H1 (cell line): ENCODE data around the gene CNOT10. TPM values are rescaled to one million over a fixed set of nuclear protein-coding genes. Genes with fewer than 3 reads are reported as not detected.

ENCODE experiments used
- CTCF ChIA-PET: fragments of 300-600 bp; sonication (Branson Sonifier 250); formaldehyde crosslinking; loops from one replicate; lab custom pipeline; 2021; ENCODE audit not compliant: partially characterized antibody; lab: Charles Lee
- POLR2A ChIA-PET: fragments of 300-600 bp; sonication (Branson Sonifier 250); formaldehyde crosslinking; loops from one replicate; lab custom pipeline; 2021; ENCODE audit warnings: inconsistent platforms; ENCODE audit not compliant: partially characterized antibody; lab: Charles Lee
- DNase-seq, 2 experiments: peaks; one replicate each; pipeline versions ENCODE4 v3.0.0 to v3.0.0-alpha.2; 2010 to 2022; ENCODE audit warnings: low spot score in 2 of 2, low read depth in 1 of 2, mixed read lengths in 1 of 2
- FAIRE-seq: peaks from 2 replicates; lab custom pipeline; 2011; peaks lifted over from hg19 to GRCh38; lab: Jason Lieb, UNC
- H2AFZ ChIP-seq: 2 replicates; pipeline ENCODE4 v1.8.1; 2012; ENCODE audit warnings: low read length, inconsistent platforms
- H2AK5ac ChIP-seq: 2 replicates; pipeline ENCODE4 v1.6.1; 2013; ENCODE audit warnings: low read depth, low read length
- H2BK120ac ChIP-seq: replicated peaks from 2 replicates; pipeline ENCODE3; 2013; ENCODE audit warnings: low read depth, low read length, inconsistent platforms
- H2BK12ac ChIP-seq: 2 replicates; pipeline ENCODE4 v1.6.1; 2013; ENCODE audit warnings: low read depth, low read length
- H2BK15ac ChIP-seq: 2 replicates; pipeline ENCODE4 v1.6.1; 2013; ENCODE audit warnings: low read length
- H2BK20ac ChIP-seq: 2 replicates; pipeline ENCODE4 v1.6.1; 2013; ENCODE audit warnings: low read length
- H2BK5ac ChIP-seq: 2 replicates; pipeline ENCODE4 v1.6.1; 2013; ENCODE audit warnings: low read depth, low read length
- H3K14ac ChIP-seq: 2 replicates; pipeline ENCODE4 v1.6.1; 2013; ENCODE audit warnings: inconsistent platforms; ENCODE audit not compliant: insufficient read length
- H3K18ac ChIP-seq: 2 replicates; pipeline ENCODE4 v1.6.1; 2013; ENCODE audit warnings: low read length; ENCODE audit errors: extremely low read depth
- H3K23ac ChIP-seq: 2 replicates; pipeline ENCODE4 v1.6.1; 2013; ENCODE audit warnings: inconsistent platforms; ENCODE audit not compliant: insufficient read length
- H3K23me2 ChIP-seq: 2 replicates; pipeline ENCODE4 v1.6.1; 2013; ENCODE audit warnings: low read depth, low read length
- H3K27ac ChIP-seq: 2 replicates; pipeline ENCODE4 v1.6.1; 2011; ENCODE audit warnings: low read depth, low read length, inconsistent platforms
- H3K27me3 ChIP-seq, 4 experiments: replicated peaks in 1 of 4; 1 replicate in 1 of 4; 2 replicates in 3 of 4; pipeline versions ENCODE4 v1.6.1 to v1.8.1; 2011 to 2013; ENCODE audit warnings: low read length in 3 of 4, mild to moderate bottlenecking in 3 of 4, inconsistent platforms in 2 of 4, mixed read lengths in 2 of 4, moderate library complexity in 1 of 4; ENCODE audit not compliant: control insufficient read depth in 3 of 4, insufficient read depth in 3 of 4; ENCODE audit errors: extremely low read depth in 1 of 4
- H3K36me3 ChIP-seq, 4 experiments: 2 replicates each; pipeline versions ENCODE4 v1.6.1 to v1.8.1; 2011 to 2013; ENCODE audit warnings: mild to moderate bottlenecking in 4 of 4, low read length in 3 of 4, moderate library complexity in 2 of 4, control low read depth in 1 of 4, inconsistent platforms in 1 of 4; ENCODE audit not compliant: insufficient read depth in 4 of 4, control insufficient read depth in 2 of 4
- H3K4ac ChIP-seq: replicated peaks from 2 replicates; pipeline ENCODE3; 2013; ENCODE audit warnings: low read length, low read depth, mixed read lengths, inconsistent platforms; ENCODE audit not compliant: insufficient read length
- H3K4me1 ChIP-seq, 4 experiments: replicated peaks in 1 of 4; 1 replicate in 1 of 4; 2 replicates in 3 of 4; pipeline versions ENCODE4 v1.6.1 to v1.8.1; 2011 to 2013; ENCODE audit warnings: low read length in 3 of 4, inconsistent platforms in 2 of 4, mixed read lengths in 1 of 4; ENCODE audit not compliant: insufficient read depth in 4 of 4, control insufficient read depth in 3 of 4
- H3K4me2 ChIP-seq, 2 experiments: 2 replicates each; pipeline versions ENCODE4 v1.6.1 to v1.8.1; 2011 to 2013; ENCODE audit warnings: low read depth in 2 of 2, low read length in 2 of 2, control low read depth in 1 of 2, inconsistent platforms in 1 of 2, mild to moderate bottlenecking in 1 of 2; ENCODE audit not compliant: insufficient read depth in 1 of 2
- H3K4me3 ChIP-seq, 4 experiments: fragments of 200-600, 300-600 bp in 1 of 4; sonication (generic), shearing (Covaris generic), sonication (Bioruptor Twin) in 1 of 4; 2 replicates each; pipeline versions ENCODE4 v1.5.1 to v1.8.1; 2011 to 2016; ENCODE audit warnings: low read length in 4 of 4, low read depth in 3 of 4, control low read depth in 2 of 4, inconsistent platforms in 2 of 4, mild to moderate bottlenecking in 2 of 4, mixed read lengths in 1 of 4, moderate library complexity in 1 of 4; ENCODE audit not compliant: insufficient read depth in 2 of 4; ENCODE audit errors: extremely low read depth in 1 of 4
- H3K56ac ChIP-seq: replicated peaks from 2 replicates; pipeline ENCODE3; 2013; ENCODE audit warnings: low read depth, mild to moderate bottlenecking, mixed read lengths, low read length, inconsistent platforms; ENCODE audit not compliant: insufficient read length
- H3K79me1 ChIP-seq: 2 replicates; pipeline ENCODE4 v1.6.1; 2013; ENCODE audit warnings: low read depth, low read length, control low read depth
- H3K79me2 ChIP-seq, 2 experiments: 2 replicates each; pipeline versions ENCODE4 v1.6.1 to v1.8.1; 2012 to 2013; ENCODE audit warnings: low read length in 2 of 2, mild to moderate bottlenecking in 2 of 2, inconsistent platforms in 1 of 2; ENCODE audit not compliant: insufficient read depth in 2 of 2, control insufficient read depth in 1 of 2
- H3K9ac ChIP-seq, 4 experiments: replicated peaks in 1 of 4; 1 replicate in 1 of 4; 2 replicates in 3 of 4; pipeline versions ENCODE4 v1.6.1 to v1.8.1; 2011 to 2013; ENCODE audit warnings: low read depth in 3 of 4, low read length in 3 of 4, control low read depth in 2 of 4, mild to moderate bottlenecking in 2 of 4, moderate library complexity in 2 of 4, inconsistent platforms in 1 of 4; ENCODE audit errors: extremely low read depth in 1 of 4
- H3K9me3 ChIP-seq, 2 experiments: 2 replicates each; pipeline versions ENCODE4 v1.6.1 to v1.8.1; 2012 to 2013; ENCODE audit warnings: mild to moderate bottlenecking in 2 of 2, moderate library complexity in 2 of 2, control low read depth in 1 of 2, inconsistent platforms in 1 of 2, low read depth in 1 of 2, low read length in 1 of 2, mixed read lengths in 1 of 2; ENCODE audit not compliant: insufficient read depth in 2 of 2
- H4K20me1 ChIP-seq, 2 experiments: replicated peaks in 1 of 2; 2 replicates each; pipeline versions ENCODE3 to v1.8.1; 2011 to 2013; ENCODE audit warnings: inconsistent platforms in 2 of 2, low read length in 2 of 2, mild to moderate bottlenecking in 1 of 2; ENCODE audit not compliant: insufficient read depth in 2 of 2, control insufficient read depth in 1 of 2
- H4K5ac ChIP-seq: 2 replicates; pipeline ENCODE4 v1.6.1; 2013; ENCODE audit warnings: low read length, low read depth, mixed read lengths, inconsistent platforms; ENCODE audit not compliant: insufficient read length
- H4K8ac ChIP-seq: 2 replicates; pipeline ENCODE4 v1.8.0; 2013; ENCODE audit warnings: mild to moderate bottlenecking, moderate library complexity, low read length, inconsistent platforms; ENCODE audit not compliant: insufficient read depth; ENCODE audit errors: extremely low read depth
- H4K91ac ChIP-seq: replicated peaks from 2 replicates; pipeline ENCODE3; 2013; ENCODE audit warnings: low read length, mixed read lengths, inconsistent platforms; ENCODE audit not compliant: insufficient read length
- BACH1 ChIP-seq: IDR thresholded peaks from 2 replicates; pipeline ENCODE4 v1.6.1; 2012; ENCODE audit warnings: low read length, improper control_type of control experiment
- CTBP2 ChIP-seq: IDR thresholded peaks from 2 replicates; pipeline ENCODE4 v1.7.0; 2011; ENCODE audit warnings: borderline replicate concordance, mild to moderate bottlenecking, moderate library complexity, mixed read lengths, low read length; ENCODE audit not compliant: insufficient read depth, insufficient read length
- GTF2F1 ChIP-seq: IDR thresholded peaks from 2 replicates; pipeline ENCODE4 v1.6.1; 2012; ENCODE audit warnings: low read depth, low read length, improper control_type of control experiment, borderline replicate concordance
- POLR2AphosphoS5 ChIP-seq: IDR thresholded peaks from 2 replicates; pipeline ENCODE4 v1.6.1; 2011; ENCODE audit warnings: low read depth, low read length
- SIN3A ChIP-seq, 2 experiments: IDR thresholded peaks in 1 of 2; conservative IDR thresholded peaks in 1 of 2; 2 replicates each; pipeline ENCODE4 v1.6.1; 2011 to 2012; ENCODE audit warnings: low read length in 2 of 2, improper control_type of control experiment in 1 of 2, low read depth in 1 of 2, mild to moderate bottlenecking in 1 of 2
- WGBS, 2 experiments: shearing (Covaris generic) in 1 of 2; methylation state at CpG; one replicate each; pipeline versions ENCODE4 v1.1.6 to v1.1.7; 2013 to 2015; ENCODE audit warnings: low lambda C conversion rate in 2 of 2, mixed read lengths in 2 of 2, inconsistent platforms in 1 of 2, low coverage in 1 of 2, missing lambda C conversion rate in 1 of 2; ENCODE audit not compliant: insufficient replicate concordance in 2 of 2, insufficient coverage in 1 of 2, insufficient read length in 1 of 2; ENCODE audit errors: extremely low coverage in 1 of 2, missing lambda C conversion rate in 1 of 2; 5-methylcytosine and 5-hydroxymethylcytosine counted together
- polyA plus RNA-seq, 7 experiments: library from polyadenylated mRNA; depleted of rRNA in 3 of 7; stranded (reverse) in 5 of 7; unstranded in 2 of 7; fragments of >200 nt in 5 of 7; fragments of 200-250 nt in 2 of 7; gene quantifications; 1 replicate in 5 of 7; 2 replicates in 1 of 7; 4 replicates in 1 of 7; pipeline versions ENCODE4 v1.2.1 to v1.2.3, GENCODE V29; 2011 to 2013; ENCODE audit warnings: missing spikeins in 2 of 7, mixed read lengths in 2 of 7
- total RNA-seq: library from RNA; stranded (reverse); fragmentation: NEBNext Ultra II Directional; extraction: Animal tissue kit (Norgen Biotek cat#: 25700); gene quantifications from 2 replicates; pipeline ENCODE4 v1.2.1, GENCODE V29; 2021

CNOT10 gene
- total and polyA plus RNA-seq, 2 of the 8 experiments (the other 6 are each of a cell fraction or from before 2014, with no cell fraction given): 39.9 to 55.9 TPM

GRCh38 chr3:32640939-32641338 is 44.0 kb upstream of the CNOT10 start:
- Histone ChIP-seq H3K36me3 (no peaks in the 10 kb centered on the region), H2AFZ (no peak overlapping the region; the same call in 1 of the 2 replicates), H3K79me1 (no peaks in the 10 kb centered on the region), H3K27ac (no peak overlapping the region), H3K14ac (no peak overlapping the region), H2BK20ac (no peak overlapping the region), H2BK5ac (no peak overlapping the region), H3K18ac (no peak overlapping the region), H3K23me2 (no peaks in the 10 kb centered on the region), H3K27me3 (no peaks in the 10 kb centered on the region), H4K91ac (no peak overlapping the region)
- POLR2A ChIA-PET: no interaction called here
- no peak for FAIRE-seq
- 85% methylated on average over 3 of the region's 3 CpGs; no CpG with 5 or more reads in 1 of the 2 experiments for WGBS, 2 experiments
- TF ChIP-seq GTF2F1 (no peak), BACH1 (no peak), SIN3A (conservative IDR thresholded peaks at IDR 0.05 in 1 of 2, IDR thresholded peaks at IDR 0.05 in 1 of 2; ENCODE audit: low read depth in 1 of 2, low read length in 2 of 2) (no peak), CTBP2 (no peak), POLR2AphosphoS5 (no peak)
- TF ChIP-seq, all 59 proteins: peak for 0
- no peaks in the 10 kb centered on the region for H3K4me1 ChIP-seq
- H4K8ac ChIP-seq: no peak overlapping the region
- H2BK12ac ChIP-seq: no peak overlapping the region
- no peaks in the 10 kb centered on the region for H4K20me1 ChIP-seq
- no peak overlapping the region for H3K23ac ChIP-seq
- H2AK5ac ChIP-seq: no peak overlapping the region
- no peaks in the 10 kb centered on the region for H3K79me2 ChIP-seq
- no peak overlapping the region for H3K4me2 ChIP-seq
- H3K4me3 ChIP-seq: no peak overlapping the region
- H3K56ac ChIP-seq: no peak overlapping the region
- DNase-seq: no peak
- H4K5ac ChIP-seq: no peak overlapping the region
- H3K9ac ChIP-seq: no peak overlapping the region
- H2BK120ac ChIP-seq: no peak overlapping the region
- CTCF ChIA-PET: no interaction called here
- no peak overlapping the region for H2BK15ac ChIP-seq
- no peaks in the 10 kb centered on the region for H3K9me3 ChIP-seq
- H3K4ac ChIP-seq: no peak overlapping the region
